ENCODE data around the gene DENND5B.

GRCh38 chr12:31363831-31364230, 227.1 kb downstream of the DENND5B start:
- TF ChIP-seq CTCF (IDR thresholded peaks at IDR 0.05; ENCODE audit: low read depth, low read length) (no peak), EZH2phosphoT487 (IDR thresholded peaks at IDR 0.05; ENCODE audit: low read depth) (no peak)
